DMS114 treated with DMSO at 0.1 percent for 48 hours (cell line): ENCODE results near the gene UCK1.

Experiments
- DNase-seq: peaks from one replicate; lab custom pipeline; 2025; ENCODE audit not compliant: unreplicated experiment; lab: John Stamatoyannopoulos, UW

UCK1 gene

GRCh38 chr9:131477367-131477766 is 53.7 kb downstream of the UCK1 start:
- DNase-seq, result no peak

- DNase-seq, result no peak
Measured at GRCh38 chr9:131476777-131477345, 54.2 kb downstream of the UCK1 start.

GRCh38 chr9:131475956-131476776 is 54.9 kb downstream of the UCK1 start:
- DNase-seq, result no peak

GRCh38 chr9:131475111-131475955 is 55.7 kb downstream of the UCK1 start:
- no peak for DNase-seq

GRCh38 chr9:131474711-131475110 is 56.4 kb downstream of the UCK1 start:
- DNase-seq, result no peak

- DNase-seq, result no peak
Measured at GRCh38 chr9:131473891-131474290, 57.2 kb downstream of the UCK1 start.
